Sigmoid colon (tissue), 4 donors: ENCODE data around the gene UBL4A.

ENCODE experiments used
- EP300 ChIP-seq, 4 donors: sonication (generic); formaldehyde crosslinking; IDR thresholded peaks; one replicate each; pipeline ENCODE4 v1.6.1; 2017; ENCODE audit warnings: antibody characterized with exemption in 4 of 4
- POLR2A ChIP-seq, 2 donors: fragments of 450-650 bp; IDR thresholded peaks; one replicate each; pipeline ENCODE4 v1.6.1; 2016; ENCODE audit warnings: antibody characterized with exemption in 2 of 2, mild to moderate bottlenecking in 2 of 2, moderate library complexity in 2 of 2
- TF ChIP-seq, protein P1 (sequence below), 4 experiments: fragments of 450-650 bp in 3 of 4; fragments of 200-600 bp in 1 of 4; IDR thresholded peaks; one replicate each; pipeline ENCODE4 v1.5.1; 2016 to 2019; ENCODE audit warnings: antibody characterized with exemption in 4 of 4, mild to moderate bottlenecking in 3 of 4, moderate library complexity in 2 of 4

DNA sequence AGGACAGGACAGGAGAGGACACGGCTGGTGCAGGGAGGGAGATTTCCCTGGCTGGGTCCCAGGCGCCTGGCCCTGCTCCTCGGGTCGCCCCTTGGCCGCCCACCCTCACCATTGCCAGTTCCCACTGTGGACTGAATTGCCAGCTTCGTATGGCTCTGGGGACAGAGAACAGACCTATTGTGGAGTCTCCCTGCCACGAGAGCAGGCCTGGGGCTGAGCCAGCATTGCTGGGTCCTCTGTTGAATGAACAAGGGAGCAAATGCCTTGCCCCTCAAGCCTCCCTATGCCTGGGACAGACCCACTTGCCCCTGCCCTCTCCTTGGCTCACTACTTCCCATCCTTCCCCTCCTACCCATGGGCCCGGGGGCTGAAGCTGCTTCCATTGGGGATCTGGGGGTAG lies 24.0 kb downstream of the UBL4A start:
- TF ChIP-seq, protein P1, sequence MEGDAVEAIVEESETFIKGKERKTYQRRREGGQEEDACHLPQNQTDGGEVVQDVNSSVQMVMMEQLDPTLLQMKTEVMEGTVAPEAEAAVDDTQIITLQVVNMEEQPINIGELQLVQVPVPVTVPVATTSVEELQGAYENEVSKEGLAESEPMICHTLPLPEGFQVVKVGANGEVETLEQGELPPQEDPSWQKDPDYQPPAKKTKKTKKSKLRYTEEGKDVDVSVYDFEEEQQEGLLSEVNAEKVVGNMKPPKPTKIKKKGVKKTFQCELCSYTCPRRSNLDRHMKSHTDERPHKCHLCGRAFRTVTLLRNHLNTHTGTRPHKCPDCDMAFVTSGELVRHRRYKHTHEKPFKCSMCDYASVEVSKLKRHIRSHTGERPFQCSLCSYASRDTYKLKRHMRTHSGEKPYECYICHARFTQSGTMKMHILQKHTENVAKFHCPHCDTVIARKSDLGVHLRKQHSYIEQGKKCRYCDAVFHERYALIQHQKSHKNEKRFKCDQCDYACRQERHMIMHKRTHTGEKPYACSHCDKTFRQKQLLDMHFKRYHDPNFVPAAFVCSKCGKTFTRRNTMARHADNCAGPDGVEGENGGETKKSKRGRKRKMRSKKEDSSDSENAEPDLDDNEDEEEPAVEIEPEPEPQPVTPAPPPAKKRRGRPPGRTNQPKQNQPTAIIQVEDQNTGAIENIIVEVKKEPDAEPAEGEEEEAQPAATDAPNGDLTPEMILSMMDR (IDR thresholded peaks at IDR 0.05): no peak
- TF ChIP-seq EP300 (IDR thresholded peaks at IDR 0.05): no peak
- TF ChIP-seq POLR2A (IDR thresholded peaks at IDR 0.05): no peak
